HG02588 (cell line): Measurements from ENCODE around the gene DGUOK.

ENCODE experiments used
- ATAC-seq: cut with Tn5 transposase; IDR thresholded peaks from one replicate; pipeline ENCODE4 v1.9.1; 2021; ENCODE audit warnings: mild to moderate bottlenecking, moderate library complexity; ENCODE audit not compliant: unreplicated experiment

Gene DGUOK

GRCh38 chr2:73993778-73994177 is 67.1 kb downstream of the DGUOK start:
- no peak for ATAC-seq

GRCh38 chr2:73994178-73994831 is 67.6 kb downstream of the DGUOK start:
- ATAC-seq: no peak

GRCh38 chr2:73995810-73996209 is 69.1 kb downstream of the DGUOK start:
- no peak for ATAC-seq

GRCh38 chr2:73997813-73998212 is 71.1 kb downstream of the DGUOK start:
- ATAC-seq: no peak

GRCh38 chr2:73998451-73998850 is 71.8 kb downstream of the DGUOK start:
- no peak for ATAC-seq

GRCh38 chr2:73998933-73999332 is 72.3 kb downstream of the DGUOK start:
- no peak for ATAC-seq

GRCh38 chr2:73999881-74000597 is 73.4 kb downstream of the DGUOK start:
- no peak for ATAC-seq

GRCh38 chr2:74000666-74001065 is 74.0 kb downstream of the DGUOK start:
- ATAC-seq: no peak

GRCh38 chr2:74001121-74001520 is 74.4 kb downstream of the DGUOK start:
- no peak for ATAC-seq

GRCh38 chr2:74001781-74002504 is 75.3 kb downstream of the DGUOK start:
- peak; percentile 54 for ATAC-seq

GRCh38 chr2:74002505-74003421 is 76.1 kb downstream of the DGUOK start:
- peak; percentile 91 for ATAC-seq

- ATAC-seq: no peak
Observed at GRCh38 chr2:74003494-74004211, 77.0 kb downstream of the DGUOK start.

- ATAC-seq: no peak
Observed at GRCh38 chr2:74004212-74005182, 77.8 kb downstream of the DGUOK start.

GRCh38 chr2:74005786-74006185 is 79.1 kb downstream of the DGUOK start:
- no peak for ATAC-seq

- no peak for ATAC-seq
Observed at GRCh38 chr2:74006459-74006858, 79.8 kb downstream of the DGUOK start.

GRCh38 chr2:74007121-74007520 is 80.4 kb downstream of the DGUOK start:
- ATAC-seq: no peak

GRCh38 chr2:74007711-74008110 is 81.0 kb downstream of the DGUOK start:
- ATAC-seq: no peak
